ENCODE results near the gene SPCS3. TPM values are rescaled to one million over a fixed set of nuclear protein-coding genes. Genes with fewer than 3 reads are reported as not detected.

The SPCS3 gene
- total and polyA plus RNA-seq, 7 experiments from 2014 or later = 18.4 to 215 (median 129) TPM

GRCh38 chr4:176367771-176368465 is 48.2 kb downstream of the SPCS3 start:
- H3K9me3 Mint-ChIP-seq = peaks cover 0 to 45% (median 15%) of the 10 kb centered on the region in 11 donors
- no peaks in the 10 kb centered on the region for H3K4me1 ChIP-seq (ENCODE audit: control insufficient read depth in 2 of 2, insufficient read depth in 2 of 2, low read length in 2 of 2)
- DNase-seq = no peak
- no peaks in the 10 kb centered on the region for H3K4me1 Mint-ChIP-seq
- intact Hi-C loops (cut with micrococcal nuclease) = no loop called here
- H3K4me3 ChIP-seq (ENCODE audit: low read length) = no peak overlapping the region
- peaks cover 0 to 13% (median 0%) of the 10 kb centered on the region in 3 experiments for H3K9me3 ChIP-seq (ENCODE audit: control insufficient read depth in 2 of 3, low read length in 3 of 3)
- no peaks in the 10 kb centered on the region for H3K36me3 ChIP-seq (ENCODE audit: control insufficient read depth in 2 of 3, insufficient read depth in 3 of 3, low read length in 3 of 3)
- H3K27me3 ChIP-seq (ENCODE audit: control insufficient read depth in 2 of 2, insufficient read depth in 2 of 2, low read length in 2 of 2) = no peaks in the 10 kb centered on the region
- ATAC-seq = no peak
- peaks cover 5 to 9% (median 6%) of the 10 kb centered on the region in 5 donors for H3K27me3 Mint-ChIP-seq
- peaks cover 0 to 10% (median 4%) of the 10 kb centered on the region in 5 donors for H3K36me3 Mint-ChIP-seq
- no peak overlapping the region for H3K27ac ChIP-seq (ENCODE audit: low read depth, low read length)
- CTCF ChIA-PET = interaction anchor here (0.6 kb wide), 1 partner anchor 246 kb away, joined by 3 read pairs; no protein-coding TSS in a partner anchor
- H3K4me3 Mint-ChIP-seq = no peak overlapping the region
- POLR2A ChIA-PET = no interaction called here
- no peak overlapping the region for H3K27ac Mint-ChIP-seq

GRCh38 chr4:176376032-176376614 is 56.4 kb downstream of the SPCS3 start:
- ATAC-seq (no peak), DNase-seq (peak in 1 of 9 donors; percentile 1)
- Mint-ChIP-seq H3K27ac (no peak overlapping the region), H3K27me3 (peaks cover 0 to 24% (median 0%) of the 10 kb centered on the region in 5 donors), H3K4me3 (no peak overlapping the region), H3K9me3 (peaks cover 0 to 1% (median 0%) of the 10 kb centered on the region in 11 donors), H3K4me1 (peaks cover 0 to 3% (median 0%) of the 10 kb centered on the region in 7 donors), H3K36me3 (peaks cover 0 to 5% (median 0%) of the 10 kb centered on the region in 5 donors)
- ChIA-PET POLR2A (no interaction called here), CTCF (no interaction called here)
- Histone ChIP-seq H3K9me3 (ENCODE audit: control insufficient read depth in 2 of 3, low read length in 3 of 3) (no peaks in the 10 kb centered on the region), H3K27ac (ENCODE audit: low read depth, low read length) (no peak overlapping the region), H3K27me3 (ENCODE audit: control insufficient read depth in 2 of 2, insufficient read depth in 2 of 2, low read length in 2 of 2) (no peaks in the 10 kb centered on the region), H3K36me3 (ENCODE audit: control insufficient read depth in 2 of 3, insufficient read depth in 3 of 3, low read length in 3 of 3) (no peaks in the 10 kb centered on the region), H3K4me1 (ENCODE audit: control insufficient read depth in 2 of 2, insufficient read depth in 2 of 2, low read length in 2 of 2) (no peaks in the 10 kb centered on the region), H3K4me3 (ENCODE audit: low read length) (no peak overlapping the region)
- intact Hi-C loops (cut with micrococcal nuclease) = loop anchor here (1.0 to 5.0 kb wide), 3 partner anchors 156 to 963 kb away; no protein-coding TSS in a partner anchor

- Mint-ChIP-seq H3K4me3 (no peak overlapping the region), H3K9me3 (peaks cover 0 to 1% (median 0%) of the 10 kb centered on the region in 11 donors), H3K4me1 (peaks cover 0 to 3% (median 0%) of the 10 kb centered on the region in 7 donors), H3K36me3 (no peaks in the 10 kb centered on the region), H3K27ac (no peak overlapping the region), H3K27me3 (peaks cover 0 to 19% (median 0%) of the 10 kb centered on the region in 5 donors)
- ATAC-seq (no peak), DNase-seq (peak in 1 of 9 donors; percentile 1)
- intact Hi-C loops (cut with micrococcal nuclease) = loop anchor here in 1 of 2 donors (1.0 to 5.0 kb wide), 3 partner anchors 155 to 670 kb away; no protein-coding TSS in a partner anchor
- H3K4me3 ChIP-seq (ENCODE audit: low read length) = no peak overlapping the region
- POLR2A ChIA-PET = no interaction called here
- H3K36me3 ChIP-seq (ENCODE audit: control insufficient read depth in 2 of 3, insufficient read depth in 3 of 3, low read length in 3 of 3) = no peaks in the 10 kb centered on the region
- CTCF ChIA-PET = interaction anchor here (0.6 kb wide), 1 partner anchor 142 kb away, joined by 3 read pairs; no protein-coding TSS in a partner anchor
- H3K27ac ChIP-seq (ENCODE audit: low read depth, low read length) = no peak overlapping the region
- no peaks in the 10 kb centered on the region for H3K27me3 ChIP-seq (ENCODE audit: control insufficient read depth in 2 of 2, insufficient read depth in 2 of 2, low read length in 2 of 2)
- H3K4me1 ChIP-seq (ENCODE audit: control insufficient read depth in 2 of 2, insufficient read depth in 2 of 2, low read length in 2 of 2) = no peaks in the 10 kb centered on the region
- no peaks in the 10 kb centered on the region for H3K9me3 ChIP-seq (ENCODE audit: control insufficient read depth in 2 of 3, low read length in 3 of 3)
Observed at GRCh38 chr4:176377780-176378179, 58.0 kb downstream of the SPCS3 start.

GRCh38 chr4:176380352-176381157 is 60.8 kb downstream of the SPCS3 start:
- peaks cover 0 to 9% (median 6%) of the 10 kb centered on the region in 5 donors for H3K27me3 Mint-ChIP-seq
- H3K4me1 Mint-ChIP-seq = peaks cover 0 to 3% (median 0%) of the 10 kb centered on the region in 7 donors
- no peaks in the 10 kb centered on the region for H3K36me3 ChIP-seq (ENCODE audit: control insufficient read depth in 2 of 3, insufficient read depth in 3 of 3, low read length in 3 of 3)
- H3K4me1 ChIP-seq (ENCODE audit: control insufficient read depth in 2 of 2, insufficient read depth in 2 of 2, low read length in 2 of 2) = no peaks in the 10 kb centered on the region
- intact Hi-C loops (cut with micrococcal nuclease) = no loop called here
- H3K4me3 Mint-ChIP-seq = no peak overlapping the region
- no peaks in the 10 kb centered on the region for H3K36me3 Mint-ChIP-seq
- ATAC-seq = no peak
- H3K9me3 Mint-ChIP-seq = peaks cover 0 to 1% (median 0%) of the 10 kb centered on the region in 11 donors
- H3K4me3 ChIP-seq (ENCODE audit: low read length) = no peak overlapping the region
- no peaks in the 10 kb centered on the region for H3K27me3 ChIP-seq (ENCODE audit: control insufficient read depth in 2 of 2, insufficient read depth in 2 of 2, low read length in 2 of 2)
- CTCF ChIA-PET = no interaction called here
- no peak overlapping the region for H3K27ac Mint-ChIP-seq
- H3K27ac ChIP-seq (ENCODE audit: low read depth, low read length) = no peak overlapping the region
- no peaks in the 10 kb centered on the region for H3K9me3 ChIP-seq (ENCODE audit: control insufficient read depth in 2 of 3, low read length in 3 of 3)
- no peak for DNase-seq
- POLR2A ChIA-PET = no interaction called here

Other genes with a start within 250 kb of the SPCS3 start
- gene SPATA4, start 124.4 kb upstream of the SPCS3 start, total RNA-seq = not detected
- not detected for gene SPATA4, start 124.4 kb upstream of the SPCS3 start, polyA plus RNA-seq
- not detected for gene ASB5, start 50.7 kb upstream of the SPCS3 start, total RNA-seq
- not detected for gene ASB5, start 50.7 kb upstream of the SPCS3 start, polyA plus RNA-seq